ENCODE results near the gene MFSD2A. TPM values are rescaled to one million over a fixed set of nuclear protein-coding genes. Genes with fewer than 3 reads are reported as not detected.
A peak's percentile ranks its signal among the peaks of the same experiment; 100 is the strongest.

Gene MFSD2A
- total RNA-seq, 1 donor from 2014 or later, result 15.5 TPM

GRCh38 chr1:39940253-39940652 is 14.7 kb upstream of the MFSD2A start:
- DNase-seq (ENCODE audit: low spot score in 2 of 2), result no peak
- no peak for FAIRE-seq

DNA sequence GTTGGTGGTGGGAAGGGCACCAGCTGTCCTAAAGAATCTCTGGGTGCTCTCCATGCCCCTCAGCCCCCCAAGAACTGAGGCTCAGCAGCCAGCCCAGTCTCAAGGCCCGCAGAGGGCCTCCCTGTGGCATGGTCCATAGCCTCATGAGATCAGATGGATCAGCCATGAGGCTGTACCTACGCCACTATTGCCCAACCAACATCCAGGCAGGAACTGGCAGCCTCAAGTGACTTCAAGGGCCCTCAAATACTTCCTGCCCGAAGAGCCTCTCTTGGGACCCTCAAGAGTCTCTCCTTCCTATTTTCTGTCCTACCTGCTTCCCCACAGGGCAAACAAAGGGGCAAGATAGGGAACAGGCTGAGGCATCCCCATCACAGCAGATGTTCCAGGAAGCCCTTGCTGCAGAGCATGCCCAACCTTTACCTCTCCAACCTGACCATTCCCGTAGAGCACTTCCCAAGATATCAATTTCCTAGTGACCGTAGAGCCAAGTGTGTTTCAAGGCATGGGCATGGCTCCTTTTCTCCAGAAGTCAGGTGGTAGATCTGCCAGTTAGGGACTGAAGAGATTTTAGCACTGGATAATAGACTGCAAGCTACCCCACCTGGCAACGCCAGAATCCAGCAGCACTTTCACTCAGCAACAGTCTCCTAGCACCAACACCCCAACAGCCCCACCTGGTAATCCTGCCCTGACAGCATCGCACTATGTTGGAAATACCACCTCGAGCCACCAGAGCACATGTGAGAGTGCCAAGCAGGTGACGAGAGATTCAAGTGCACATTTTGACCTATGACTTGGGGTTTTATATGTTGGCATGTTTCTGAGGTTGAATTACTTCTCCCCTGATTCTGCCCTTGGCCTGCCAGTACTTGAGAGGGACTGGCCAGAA is 13.7 kb upstream of the MFSD2A start:
- FAIRE-seq, result no peak
- no peak for DNase-seq (ENCODE audit: low spot score in 2 of 2)

- FAIRE-seq (no peak), DNase-seq (ENCODE audit: low spot score in 2 of 2) (no peak)
Observed at GRCh38 chr1:39943471-39944290, 11.3 kb upstream of the MFSD2A start.

DNA sequence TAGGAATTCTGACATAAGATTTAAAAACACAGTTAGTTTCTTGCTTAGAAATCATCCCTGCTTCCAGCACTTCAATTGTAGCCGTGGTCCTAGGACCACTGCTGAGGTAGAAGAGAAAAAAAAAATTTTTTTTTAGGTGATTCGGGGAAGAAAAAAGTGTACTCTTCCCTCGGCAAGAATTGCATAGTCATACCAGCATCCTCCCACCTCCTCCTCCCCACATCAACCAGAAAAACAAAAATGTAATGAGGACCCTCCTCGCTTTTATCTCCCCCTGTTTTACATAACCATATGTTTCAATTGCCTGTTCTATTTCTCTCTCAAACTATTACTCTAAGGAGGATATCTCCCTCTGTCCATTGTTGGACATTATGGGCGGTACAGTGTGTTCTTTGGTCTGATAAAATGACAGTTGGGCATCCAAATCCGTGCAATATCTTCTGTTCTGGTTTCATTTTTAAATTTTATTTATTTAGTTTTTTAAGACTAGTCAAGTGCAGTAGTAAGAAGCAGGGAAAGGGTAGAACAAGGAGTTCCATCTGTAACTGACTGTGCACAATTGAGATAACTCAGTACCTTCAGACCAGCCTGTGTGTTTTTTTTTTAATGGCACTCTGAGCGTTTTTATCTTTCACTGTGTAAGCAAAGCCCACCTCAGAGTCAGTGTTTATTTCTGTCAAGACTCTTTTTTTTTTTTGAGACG is 10.4 kb upstream of the MFSD2A start:
- FAIRE-seq (no peak), DNase-seq (ENCODE audit: low spot score in 2 of 2) (no peak)

GRCh38 chr1:39946216-39946615 is 8.7 kb upstream of the MFSD2A start:
- FAIRE-seq, result no peak

DNA sequence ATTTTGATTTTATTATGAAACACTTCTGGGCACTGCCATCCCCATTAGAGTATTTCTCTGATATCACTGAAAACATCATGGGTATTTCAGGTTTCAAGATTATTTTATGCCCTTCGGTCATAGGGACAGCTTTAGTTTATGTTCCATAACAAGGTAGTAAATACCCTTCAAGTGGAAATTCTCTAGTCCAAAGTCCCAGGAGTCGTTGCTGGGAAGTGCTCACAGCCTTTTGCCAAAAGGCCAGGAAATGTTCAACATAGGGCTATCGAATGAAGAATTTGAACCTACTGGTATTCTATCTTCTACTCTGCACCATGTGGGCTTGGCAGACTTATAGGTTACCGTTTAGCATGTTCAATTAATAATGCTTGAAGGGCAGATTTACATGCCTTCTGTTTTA is 7.7 kb upstream of the MFSD2A start:
- FAIRE-seq, result no peak
- DNase-seq (ENCODE audit: low spot score in 2 of 2), result no peak

More at GRCh38 chr1:39946216-39946615, 8.7 kb upstream of the MFSD2A start:
- DNase-seq (ENCODE audit: low spot score in 2 of 2), result no peak

- DNase-seq (ENCODE audit: low spot score in 2 of 2) (no peak), FAIRE-seq (no peak)
Observed at GRCh38 chr1:39949891-39950290, 5.1 kb upstream of the MFSD2A start.

DNA sequence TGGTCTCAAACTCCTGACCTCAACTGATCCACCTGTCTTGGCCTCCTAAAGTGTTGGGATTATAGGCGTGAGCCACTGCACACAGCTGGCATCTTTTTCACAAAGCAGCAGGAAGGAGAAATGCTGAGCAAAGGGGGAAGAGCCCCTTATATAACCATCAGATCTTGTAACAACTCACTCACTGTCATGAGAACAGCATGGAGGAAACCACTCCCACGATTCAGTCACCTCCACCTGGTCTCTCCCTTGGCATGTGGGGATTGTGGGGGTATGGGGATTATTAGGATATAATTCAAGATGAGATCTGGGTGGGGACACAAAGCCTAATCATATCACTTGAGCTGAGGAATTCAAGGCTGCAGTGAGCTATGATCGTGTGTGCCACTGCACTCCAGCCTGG is 3.0 kb upstream of the MFSD2A start:
- no peak for FAIRE-seq
- DNase-seq (ENCODE audit: low spot score in 2 of 2), result no peak

GRCh38 chr1:39952359-39953110 is 2.4 kb upstream of the MFSD2A start:
- FAIRE-seq (no peak), DNase-seq (ENCODE audit: low spot score in 2 of 2) (peak in 1 of 2 donors; percentile 58)

DNA sequence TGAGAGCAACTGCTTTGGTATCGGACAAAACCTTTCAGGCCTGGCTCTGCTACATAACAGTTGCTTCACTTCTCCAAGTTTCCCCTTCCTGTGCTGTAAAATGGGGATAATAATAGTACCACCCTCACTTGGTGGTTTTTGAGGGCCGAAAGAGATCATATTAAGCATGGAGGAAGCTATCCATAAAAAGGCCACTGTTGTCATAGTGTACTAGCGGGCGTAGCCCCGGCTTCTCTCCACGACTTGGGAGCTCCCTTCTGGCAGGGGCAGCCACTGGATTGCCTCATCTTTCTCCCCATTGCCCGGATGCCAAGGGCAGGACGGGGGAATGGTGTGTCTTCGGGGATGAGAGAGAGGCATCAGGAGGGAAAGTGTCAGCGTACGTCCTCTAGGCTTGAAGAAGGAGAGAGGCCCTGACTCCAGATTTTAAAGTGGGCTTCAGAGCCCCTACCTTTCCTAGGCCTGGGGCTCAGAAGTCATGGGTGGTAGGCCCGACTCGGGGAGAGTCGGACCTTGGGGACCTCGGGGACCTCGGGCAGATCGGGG is 548 bp upstream of the MFSD2A start:
- FAIRE-seq, result no peak

DNA sequence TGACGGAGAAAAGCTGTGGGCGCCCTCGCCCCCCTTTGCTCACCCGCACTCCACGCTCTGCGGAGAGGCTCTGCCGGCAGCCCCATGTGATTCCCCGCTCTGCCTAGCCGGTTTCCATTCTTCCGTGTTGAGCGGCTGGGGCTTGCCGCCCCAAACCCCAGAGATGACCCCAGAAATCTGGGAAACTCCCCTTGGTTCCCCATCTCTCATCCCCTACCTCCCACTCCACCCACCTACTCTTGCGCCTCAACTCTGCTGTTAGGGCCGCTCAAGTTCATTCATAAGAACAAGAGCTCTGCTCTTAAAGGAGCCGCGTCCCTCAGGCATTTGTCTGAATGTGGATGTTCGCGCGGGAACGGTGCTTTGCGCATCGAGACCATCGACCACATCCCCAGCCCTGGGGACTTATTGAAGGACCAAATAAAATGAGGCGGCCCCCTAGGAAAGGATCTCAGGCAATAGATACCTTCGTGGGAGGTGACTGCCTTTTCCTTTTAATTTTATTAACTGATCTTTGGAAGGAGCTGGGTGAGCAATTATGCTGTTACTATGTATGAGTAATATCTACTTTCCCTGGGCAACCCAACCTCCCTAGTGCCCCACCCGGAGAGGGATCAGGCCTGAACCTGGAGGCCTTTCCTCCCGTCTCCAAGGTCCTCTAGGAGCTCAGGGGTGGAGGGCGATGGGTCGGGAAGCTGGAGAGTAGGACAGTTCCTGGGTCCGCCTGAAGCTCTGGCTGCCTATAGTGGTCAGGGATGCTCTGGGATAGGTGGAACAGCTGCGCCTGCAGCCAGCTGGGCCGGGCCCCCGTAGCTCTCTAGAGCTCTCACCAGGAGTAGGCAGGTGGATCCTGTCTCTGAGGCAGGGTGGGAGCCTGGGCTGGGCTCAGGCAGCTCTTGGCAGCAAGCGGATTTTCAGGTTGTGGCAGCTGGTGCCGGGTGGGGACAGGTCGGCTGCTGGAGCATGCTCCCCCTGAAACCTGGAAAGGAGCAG is 898 bp downstream of the MFSD2A start:
- DNase-seq (ENCODE audit: low spot score in 2 of 2) (no peak), FAIRE-seq (no peak)

More for the DNA sequence above, 548 bp upstream of the MFSD2A start:
- no peak for DNase-seq (ENCODE audit: low spot score in 2 of 2)

- DNase-seq (ENCODE audit: low spot score in 2 of 2) (no peak), FAIRE-seq (no peak)
Observed at GRCh38 chr1:39957299-39958015, 2.5 kb downstream of the MFSD2A start.

- DNase-seq (ENCODE audit: low spot score in 2 of 2) (no peak), FAIRE-seq (no peak)
Observed at GRCh38 chr1:39958403-39959200, 3.7 kb downstream of the MFSD2A start.

GRCh38 chr1:39959651-39960333 is 4.8 kb downstream of the MFSD2A start:
- no peak for FAIRE-seq
- no peak for DNase-seq (ENCODE audit: low spot score in 2 of 2)

DNA sequence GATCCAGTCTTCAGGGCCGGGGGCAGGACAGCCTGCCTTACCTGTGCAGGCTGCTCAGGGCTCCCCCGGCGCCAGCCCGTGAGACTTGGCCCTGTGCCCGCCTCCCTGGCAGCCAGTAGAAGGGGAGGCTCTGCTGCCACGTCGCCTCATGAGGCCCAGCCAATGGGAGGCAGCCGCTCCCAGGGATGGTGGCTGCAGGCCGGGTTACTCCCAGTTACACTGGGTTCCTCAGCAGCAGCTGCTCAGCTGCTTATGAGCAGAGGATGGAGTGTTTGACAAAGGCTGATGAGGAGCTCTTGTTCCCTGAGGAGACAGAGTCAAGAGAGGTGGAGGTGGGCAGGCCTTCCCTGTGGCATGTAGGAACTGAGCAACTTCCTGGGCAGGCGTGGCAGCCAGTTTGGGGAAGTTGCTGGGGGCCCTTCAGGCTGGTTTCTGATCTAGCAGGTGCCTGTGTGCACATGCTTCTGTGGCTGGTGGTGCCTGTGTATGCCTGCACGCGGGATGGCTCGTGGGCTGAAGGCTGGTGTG is 5.5 kb downstream of the MFSD2A start:
- FAIRE-seq, result no peak
- no peak for DNase-seq (ENCODE audit: low spot score in 2 of 2)

- FAIRE-seq (no peak), DNase-seq (ENCODE audit: low spot score in 2 of 2) (no peak)
Observed at GRCh38 chr1:39962450-39962825, 7.5 kb downstream of the MFSD2A start.

Data from frontal cortex (tissue), 4 donors.